ENCODE data around the gene CEP55. TPM values are rescaled to one million over a fixed set of nuclear protein-coding genes. Genes with fewer than 3 reads are reported as not detected.

The CEP55 gene
- total and polyA plus RNA-seq, 4 donors = 1.6 to 3.5 (median 1.8) TPM

- Histone ChIP-seq H3K9me3 (ENCODE audit: control insufficient read depth in 4 of 4, insufficient read depth in 3 of 4, low read length in 3 of 4) (peaks cover 0 to 7% (median 3%) of the 10 kb centered on the region in 4 donors), H3K4me1 (ENCODE audit: control insufficient read depth in 5 of 5, insufficient read depth in 5 of 5, low read length in 5 of 5) (peaks cover 0 to 2% (median 0%) of the 10 kb centered on the region in 5 donors), H3K9ac (ENCODE audit: insufficient read depth in 1 of 2, low read length in 2 of 2) (no peak overlapping the region), H3K27ac (ENCODE audit: low read depth in 1 of 2, low read length in 1 of 2) (no peak overlapping the region), H3K36me3 (ENCODE audit: control insufficient read depth in 4 of 4, insufficient read depth in 4 of 4, low read length in 4 of 4) (no peaks in the 10 kb centered on the region), H3K4me3 (no peak overlapping the region), H3K27me3 (ENCODE audit: control insufficient read depth in 3 of 3, insufficient read depth in 3 of 3, low read length in 2 of 3) (no peaks in the 10 kb centered on the region)
- no peak for ATAC-seq (ENCODE audit: insufficient read depth, low FRiP score)
- no peak for DNase-seq
- 89 to 96% methylated on average over 3 of the region's 3 CpGs for WGBS, 2 donors
- no peak for TF ChIP-seq CTCF (IDR thresholded peaks at IDR 0.05; ENCODE audit: control extremely low read depth, extremely low read depth)
Observed at GRCh38 chr10:93577565-93577964, 81.2 kb downstream of the CEP55 start.

Small RNA genes within 50 kb of the gene (small RNA-seq; reads per million reads assigned to genes)
- not detected for gene RNA5SP323 (ENCODE audit: low replicate concordance)

Other genes starting within 250 kb of the CEP55 start
- 100 to 1,000 TPM; 111 to 194 TPM for gene MYOF, start 14.3 kb upstream of the CEP55 start, total RNA-seq
- gene MYOF, start 14.3 kb upstream of the CEP55 start, polyA plus RNA-seq = 10 to 100 TPM; 23.4 to 53.2 TPM
- gene FFAR4, start 70.1 kb downstream of the CEP55 start, total RNA-seq = 1 to 10 TPM in 1 of 2 donors, under 1 TPM in 1; 0.06 to 4.7 TPM
- gene FFAR4, start 70.1 kb downstream of the CEP55 start, polyA plus RNA-seq = 1 to 10 TPM in 1 of 2 donors, under 1 TPM in 1; 0.29 to 2.5 TPM
- gene RBP4, start 104.6 kb downstream of the CEP55 start, total RNA-seq = 10 to 100 TPM in 1 of 2 donors, not detected in 1; 35.4 TPM
- gene RBP4, start 104.6 kb downstream of the CEP55 start, polyA plus RNA-seq = 10 to 100 TPM in 1 of 2 donors, 1 to 10 TPM in 1; 7.3 to 14.7 TPM
- not detected for gene PDE6C, start 115.9 kb downstream of the CEP55 start, total RNA-seq
- gene PDE6C, start 115.9 kb downstream of the CEP55 start, polyA plus RNA-seq = not detected
- 10 to 100 TPM; 12.3 to 38.9 TPM for gene FRA10AC1, start 206.0 kb downstream of the CEP55 start, total RNA-seq
- 10 to 100 TPM in 1 of 2 donors, 1 to 10 TPM in 1; 4.3 to 18.1 TPM for gene FRA10AC1, start 206.0 kb downstream of the CEP55 start, polyA plus RNA-seq

Measured in lung (tissue), 13 donors.